Kidney capillary endothelial cell (primary cell): ENCODE results near the gene GNGT2.
A peak's percentile ranks its signal among the peaks of the same experiment; 100 is the strongest.
"Not testable (repeated sequence)": the region's sequence is repeated elsewhere in the genome, so short reads cannot be mapped to it uniquely, and the experiment has no call there.

ENCODE experiments used
- DNase-seq: peaks from one replicate; pipeline ENCODE4 v3.0.0-alpha.2; 2018; ENCODE audit warnings: low spot score

GNGT2 gene

GRCh38 chr17:49203796-49204195 is 6.6 kb downstream of the GNGT2 start:
- no peak for DNase-seq

- DNase-seq: peak; percentile 89
Observed at GRCh38 chr17:49201481-49201927, 8.9 kb downstream of the GNGT2 start.

GRCh38 chr17:49200423-49201083 is 9.8 kb downstream of the GNGT2 start:
- DNase-seq: no peak

GRCh38 chr17:49198211-49198610 is 12.2 kb downstream of the GNGT2 start:
- no peak for DNase-seq

GRCh38 chr17:49197346-49197998 is 12.9 kb downstream of the GNGT2 start:
- DNase-seq: no peak

GRCh38 chr17:49196520-49196919 is 13.9 kb downstream of the GNGT2 start:
- no peak for DNase-seq

GRCh38 chr17:49195751-49196150 is 14.6 kb downstream of the GNGT2 start:
- no peak for DNase-seq

- DNase-seq: no peak
Observed at GRCh38 chr17:49194297-49194607, 16.1 kb downstream of the GNGT2 start.

GRCh38 chr17:49193513-49194296 is 16.7 kb downstream of the GNGT2 start:
- DNase-seq: no peak

- peak; percentile 74 for DNase-seq
Observed at GRCh38 chr17:49191917-49192741, 18.2 kb downstream of the GNGT2 start.

GRCh38 chr17:49191409-49191916 is 18.9 kb downstream of the GNGT2 start:
- DNase-seq: no peak

- DNase-seq: no peak
Observed at GRCh38 chr17:49190932-49191331, 19.4 kb downstream of the GNGT2 start.

GRCh38 chr17:49187301-49187700 is 23.1 kb downstream of the GNGT2 start:
- no peak for DNase-seq

- DNase-seq: not testable (repeated sequence)
Observed at GRCh38 chr17:49185381-49185780, 25.0 kb downstream of the GNGT2 start.

- not testable (repeated sequence) for DNase-seq
Observed at GRCh38 chr17:49184522-49184921, 25.9 kb downstream of the GNGT2 start.

- no peak for DNase-seq
Observed at GRCh38 chr17:49183801-49184200, 26.6 kb downstream of the GNGT2 start.

GRCh38 chr17:49183341-49183740 is 27.0 kb downstream of the GNGT2 start:
- no peak for DNase-seq

GRCh38 chr17:49180998-49181635 is 29.3 kb downstream of the GNGT2 start:
- DNase-seq: no peak

GRCh38 chr17:49180303-49180702 is 30.1 kb downstream of the GNGT2 start:
- DNase-seq: peak; percentile 66

- DNase-seq: not testable (repeated sequence)
Observed at GRCh38 chr17:49175978-49176377, 34.4 kb downstream of the GNGT2 start.

- not testable (repeated sequence) for DNase-seq
Observed at GRCh38 chr17:49170711-49171110, 39.7 kb downstream of the GNGT2 start.
